Measurements from ENCODE around the gene TCF7.
A peak's percentile ranks its signal among the peaks of the same experiment; 100 is the strongest.

Gene TCF7

DNA sequence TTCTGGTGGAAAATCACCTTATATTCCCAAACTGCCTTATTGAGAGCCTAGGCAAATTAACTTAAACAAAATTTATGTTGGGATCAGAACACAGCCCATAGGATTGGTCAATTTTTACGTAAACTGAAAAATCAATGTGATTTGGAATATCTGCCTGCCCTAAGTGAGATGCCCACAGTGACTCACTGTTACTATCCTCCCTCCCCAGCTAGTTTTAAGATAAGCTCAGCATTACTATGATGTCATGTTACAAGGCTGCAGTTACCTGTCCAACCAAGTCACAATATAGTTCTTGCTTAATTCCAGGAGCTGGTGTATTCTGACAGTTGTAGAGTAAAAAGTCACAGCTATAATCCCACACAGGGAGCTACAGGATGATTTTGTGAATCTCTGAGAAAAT, 39.2 kb downstream of the TCF7 start:
- Histone ChIP-seq H3K4me1 (ENCODE audit: control insufficient read depth in 1 of 2, insufficient read depth in 2 of 2, low read length in 2 of 2) (no peaks in the 10 kb centered on the region), H3K9ac (ENCODE audit: low read length) (no peak overlapping the region), H3K4me2 (ENCODE audit: low read length) (no peak overlapping the region), H2BK5ac (ENCODE audit: low read depth, low read length, poor library complexity) (no peak overlapping the region), H3K27ac (ENCODE audit: low read depth, low read length) (no peak overlapping the region), H3K4ac (ENCODE audit: low read depth, low read length) (no peak overlapping the region), H2BK12ac (ENCODE audit: low read length) (no peak overlapping the region), H3K14ac (ENCODE audit: low read length) (no peak overlapping the region), H3K4me3 (ENCODE audit: low read depth, low read length) (no peak overlapping the region), H3K18ac (ENCODE audit: low read length) (no peak overlapping the region), H3K36me3 (ENCODE audit: control insufficient read depth in 1 of 2, insufficient read depth in 2 of 2, low read length in 2 of 2) (peaks cover 11 to 45% of the 10 kb centered on the region in 2 experiments), H3K79me2 (ENCODE audit: control insufficient read depth, insufficient read depth, low read length, poor library complexity) (no peaks in the 10 kb centered on the region), H2BK120ac (ENCODE audit: insufficient read depth, low read length, poor library complexity) (no peak overlapping the region), H3K23ac (ENCODE audit: low read length) (no peak overlapping the region), H4K12ac (ENCODE audit: low read depth, low read length) (no peak overlapping the region), H4K91ac (ENCODE audit: low read depth, low read length) (no peak overlapping the region), H2AFZ (ENCODE audit: insufficient read depth, low read length, poor library complexity) (no peak overlapping the region), H3K79me1 (ENCODE audit: low read length) (no peaks in the 10 kb centered on the region), H2AK5ac (ENCODE audit: low read length) (no peak overlapping the region), H3K9me3 (ENCODE audit: insufficient read depth, low read depth, low read length) (peaks cover 2% of the 10 kb centered on the region), H3K27me3 (ENCODE audit: insufficient read depth, low read length) (no peaks in the 10 kb centered on the region), H4K8ac (ENCODE audit: low read depth, low read length) (no peak overlapping the region)
- WGBS (ENCODE audit: extremely low coverage, insufficient coverage, insufficient read length), result no CpG with 5 or more reads among the region's 1 CpG
- DNase-seq, result peak in 1 of 2 donors; percentile 78

DNA sequence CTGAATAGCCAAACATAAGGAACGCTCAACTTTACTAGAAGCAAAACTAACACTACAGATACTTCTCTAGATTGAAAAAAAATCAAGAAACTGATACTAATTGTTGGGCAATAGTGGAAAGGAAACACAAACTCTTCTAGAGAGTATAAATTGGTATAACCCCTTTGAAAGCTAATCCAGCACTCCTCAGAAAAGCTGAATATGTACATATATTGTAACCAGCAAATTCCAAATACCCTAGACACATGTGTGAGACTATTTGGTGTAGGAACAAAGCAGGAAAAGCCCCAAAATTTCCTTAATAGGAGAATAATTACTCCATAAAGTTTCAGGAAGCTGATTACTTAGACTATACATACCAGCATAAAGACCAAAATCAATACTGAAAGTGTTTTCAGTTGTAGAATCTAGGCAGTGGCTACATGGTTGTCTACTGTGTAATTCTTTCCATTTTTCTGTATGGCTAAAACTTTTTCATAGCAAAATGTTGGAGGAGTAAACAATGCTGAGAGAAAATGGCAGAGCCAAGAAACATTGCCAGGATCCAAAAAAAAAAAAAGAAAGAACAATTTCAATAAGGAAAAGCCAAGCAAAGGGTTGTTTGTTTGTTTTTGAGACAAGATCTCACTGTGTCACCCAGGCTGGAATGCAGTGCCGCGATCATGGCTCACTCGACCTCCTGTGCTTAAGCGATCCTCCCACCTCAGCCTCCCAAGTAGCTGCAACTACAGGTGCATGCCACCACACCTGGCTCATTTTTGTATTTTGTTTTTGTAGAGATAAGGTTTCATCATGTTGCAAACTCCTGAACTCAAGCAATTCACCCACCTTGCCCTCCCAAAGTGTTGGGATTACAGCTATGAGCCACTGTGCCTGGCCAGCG, 47.3 kb downstream of the TCF7 start:
- Histone ChIP-seq H3K36me3 (ENCODE audit: control insufficient read depth in 1 of 2, insufficient read depth in 2 of 2, low read length in 2 of 2) (peaks cover 30 to 32% of the 10 kb centered on the region in 2 experiments), H2BK120ac (ENCODE audit: insufficient read depth, low read length, poor library complexity) (no peak overlapping the region), H3K79me2 (ENCODE audit: control insufficient read depth, insufficient read depth, low read length, poor library complexity) (no peaks in the 10 kb centered on the region), H2AK5ac (ENCODE audit: low read length) (no peak overlapping the region), H3K4me1 (ENCODE audit: control insufficient read depth in 1 of 2, insufficient read depth in 2 of 2, low read length in 2 of 2) (no peaks in the 10 kb centered on the region), H3K9me3 (ENCODE audit: insufficient read depth, low read depth, low read length) (peaks cover 4% of the 10 kb centered on the region), H2BK12ac (ENCODE audit: low read length) (no peak overlapping the region), H3K27me3 (ENCODE audit: insufficient read depth, low read length) (no peaks in the 10 kb centered on the region), H2AFZ (ENCODE audit: insufficient read depth, low read length, poor library complexity) (no peak overlapping the region), H3K9ac (ENCODE audit: low read length) (no peak overlapping the region), H4K8ac (ENCODE audit: low read depth, low read length) (no peak overlapping the region), H2BK5ac (ENCODE audit: low read depth, low read length, poor library complexity) (no peak overlapping the region), H3K18ac (ENCODE audit: low read length) (no peak overlapping the region), H3K4ac (ENCODE audit: low read depth, low read length) (no peak overlapping the region), H4K91ac (ENCODE audit: low read depth, low read length) (no peak overlapping the region), H3K4me2 (ENCODE audit: low read length) (no peak overlapping the region), H3K4me3 (ENCODE audit: low read depth, low read length) (no peak overlapping the region), H3K14ac (ENCODE audit: low read length) (no peak overlapping the region), H3K23ac (ENCODE audit: low read length) (no peak overlapping the region), H4K12ac (ENCODE audit: low read depth, low read length) (no peak overlapping the region), H3K27ac (ENCODE audit: low read depth, low read length) (no peak overlapping the region), H3K79me1 (ENCODE audit: low read length) (no peaks in the 10 kb centered on the region)
- peak; percentile 63 to 83 for DNase-seq
- WGBS (ENCODE audit: extremely low coverage, insufficient coverage, insufficient read length), result no CpG with 5 or more reads among the region's 6 CpGs

DNA sequence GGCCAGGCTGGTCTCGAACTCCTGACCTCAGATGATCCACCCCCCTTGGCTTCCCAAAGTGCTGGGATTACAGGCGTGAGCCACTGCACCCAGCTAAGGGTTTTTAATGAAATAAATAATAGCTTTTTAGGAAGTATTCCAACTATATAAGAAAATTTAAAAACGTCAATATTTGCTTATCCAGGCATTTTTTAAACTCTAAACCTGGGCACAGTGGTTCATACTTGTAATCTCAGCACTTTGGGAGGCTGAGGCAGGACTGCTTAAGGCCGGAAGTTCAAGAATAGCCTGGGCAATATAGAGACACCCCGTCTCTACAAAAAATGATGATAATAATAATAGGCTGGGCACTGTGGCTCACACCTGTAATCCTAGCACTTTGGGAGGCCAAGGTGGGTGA, 48.1 kb downstream of the TCF7 start:
- H3K9ac ChIP-seq (ENCODE audit: low read length), result no peak overlapping the region
- no peak overlapping the region for H2AK5ac ChIP-seq (ENCODE audit: low read length)
- H3K9me3 ChIP-seq (ENCODE audit: insufficient read depth, low read depth, low read length), result peaks cover 4% of the 10 kb centered on the region
- no peak overlapping the region for H2BK120ac ChIP-seq (ENCODE audit: insufficient read depth, low read length, poor library complexity)
- no peak overlapping the region for H4K91ac ChIP-seq (ENCODE audit: low read depth, low read length)
- H3K4me2 ChIP-seq (ENCODE audit: low read length), result no peak overlapping the region
- H3K27ac ChIP-seq (ENCODE audit: low read depth, low read length), result no peak overlapping the region
- H3K4ac ChIP-seq (ENCODE audit: low read depth, low read length), result no peak overlapping the region
- no peak overlapping the region for H2AFZ ChIP-seq (ENCODE audit: insufficient read depth, low read length, poor library complexity)
- H4K8ac ChIP-seq (ENCODE audit: low read depth, low read length), result no peak overlapping the region
- H3K36me3 ChIP-seq (ENCODE audit: control insufficient read depth in 1 of 2, insufficient read depth in 2 of 2, low read length in 2 of 2), result peaks cover 30 to 32% of the 10 kb centered on the region in 2 experiments
- DNase-seq, result no peak
- H3K79me2 ChIP-seq (ENCODE audit: control insufficient read depth, insufficient read depth, low read length, poor library complexity), result no peaks in the 10 kb centered on the region
- no peaks in the 10 kb centered on the region for H3K27me3 ChIP-seq (ENCODE audit: insufficient read depth, low read length)
- no peak overlapping the region for H2BK5ac ChIP-seq (ENCODE audit: low read depth, low read length, poor library complexity)
- no CpG with 5 or more reads among the region's 5 CpGs for WGBS (ENCODE audit: extremely low coverage, insufficient coverage, insufficient read length)
- H3K4me1 ChIP-seq (ENCODE audit: control insufficient read depth in 1 of 2, insufficient read depth in 2 of 2, low read length in 2 of 2), result no peaks in the 10 kb centered on the region
- no peak overlapping the region for H2BK12ac ChIP-seq (ENCODE audit: low read length)
- no peak overlapping the region for H4K12ac ChIP-seq (ENCODE audit: low read depth, low read length)
- no peaks in the 10 kb centered on the region for H3K79me1 ChIP-seq (ENCODE audit: low read length)
- no peak overlapping the region for H3K4me3 ChIP-seq (ENCODE audit: low read depth, low read length)
- no peak overlapping the region for H3K18ac ChIP-seq (ENCODE audit: low read length)
- no peak overlapping the region for H3K23ac ChIP-seq (ENCODE audit: low read length)
- no peak overlapping the region for H3K14ac ChIP-seq (ENCODE audit: low read length)

DNA sequence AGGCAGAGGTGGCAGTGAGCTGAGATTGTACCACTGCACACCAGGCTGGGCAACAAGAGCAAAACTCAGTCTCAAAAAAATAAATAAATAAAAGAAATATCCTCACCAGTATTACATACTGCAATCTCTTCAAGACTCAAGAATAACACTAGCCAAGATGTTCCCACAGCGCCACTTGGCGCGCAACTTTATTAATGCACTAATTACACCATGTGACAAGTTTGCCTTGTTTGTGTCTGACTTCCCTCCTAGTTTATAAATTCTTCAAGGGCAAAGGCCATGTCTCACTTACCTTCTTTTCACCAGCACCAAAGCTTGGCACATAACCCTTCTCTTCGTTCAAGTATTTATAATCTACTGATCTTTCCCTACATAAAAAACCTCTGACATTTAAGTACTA, 57.5 kb downstream of the TCF7 start:
- Histone ChIP-seq H3K14ac (ENCODE audit: low read length) (no peak overlapping the region), H4K91ac (ENCODE audit: low read depth, low read length) (no peak overlapping the region), H3K27me3 (ENCODE audit: insufficient read depth, low read length) (no peaks in the 10 kb centered on the region), H2BK12ac (ENCODE audit: low read length) (no peak overlapping the region), H3K79me1 (ENCODE audit: low read length) (peaks cover 7% of the 10 kb centered on the region), H3K4me1 (ENCODE audit: control insufficient read depth in 1 of 2, insufficient read depth in 2 of 2, low read length in 2 of 2) (no peaks in the 10 kb centered on the region), H3K4me2 (ENCODE audit: low read length) (no peak overlapping the region), H3K27ac (ENCODE audit: low read depth, low read length) (no peak overlapping the region), H3K9me3 (ENCODE audit: insufficient read depth, low read depth, low read length) (no peaks in the 10 kb centered on the region), H3K4me3 (ENCODE audit: low read depth, low read length) (no peak overlapping the region), H3K36me3 (ENCODE audit: control insufficient read depth in 1 of 2, insufficient read depth in 2 of 2, low read length in 2 of 2) (peaks cover 15 to 24% of the 10 kb centered on the region in 2 experiments), H3K4ac (ENCODE audit: low read depth, low read length) (no peak overlapping the region), H2BK5ac (ENCODE audit: low read depth, low read length, poor library complexity) (no peak overlapping the region), H4K8ac (ENCODE audit: low read depth, low read length) (no peak overlapping the region), H3K23ac (ENCODE audit: low read length) (no peak overlapping the region), H3K18ac (ENCODE audit: low read length) (no peak overlapping the region), H4K12ac (ENCODE audit: low read depth, low read length) (no peak overlapping the region), H2AK5ac (ENCODE audit: low read length) (no peak overlapping the region), H3K9ac (ENCODE audit: low read length) (no peak overlapping the region), H2AFZ (ENCODE audit: insufficient read depth, low read length, poor library complexity) (no peak overlapping the region), H2BK120ac (ENCODE audit: insufficient read depth, low read length, poor library complexity) (no peak overlapping the region), H3K79me2 (ENCODE audit: control insufficient read depth, insufficient read depth, low read length, poor library complexity) (peaks cover 10% of the 10 kb centered on the region)
- no CpG with 5 or more reads among the region's 4 CpGs for WGBS (ENCODE audit: extremely low coverage, insufficient coverage, insufficient read length)
- DNase-seq, result peak in 1 of 2 donors; percentile 38

Measured in trophoblast cell (in vitro differentiated cells and primary cell).